Parathyroid adenoma (tissue), 2 donors: ENCODE results near the gene OBSCN.

Source experiments
- H2AFZ ChIP-seq: fragments of 300-600 bp; sonication (generic); one replicate; pipeline ENCODE4 v1.7.0; 2017; ENCODE audit warnings: antibody characterized with exemption, mild to moderate bottlenecking
- H3K27ac ChIP-seq: fragments of 300-600 bp; sonication (generic); one replicate; pipeline ENCODE4 v1.7.0; 2017
- H3K27me3 ChIP-seq: fragments of 300-600 bp; sonication (generic); one replicate; pipeline ENCODE4 v1.7.0; 2017; ENCODE audit warnings: low read length; ENCODE audit not compliant: control insufficient read depth, insufficient read depth
- H3K36me3 ChIP-seq: fragments of 300-600 bp; sonication (generic); one replicate; pipeline ENCODE4 v1.7.0; 2017; ENCODE audit warnings: low read length; ENCODE audit not compliant: control insufficient read depth, insufficient read depth
- H3K4me1 ChIP-seq: fragments of 300-600 bp; sonication (generic); one replicate; pipeline ENCODE4 v1.7.0; 2017; ENCODE audit warnings: control low read depth
- H3K4me2 ChIP-seq: fragments of 300-600 bp; sonication (generic); one replicate; pipeline ENCODE4 v1.7.0; 2017; ENCODE audit warnings: low read length
- H3K4me3 ChIP-seq: fragments of 300-600 bp; sonication (generic); one replicate; pipeline ENCODE4 v1.7.0; 2017; ENCODE audit warnings: low read depth, low read length
- H3K79me2 ChIP-seq: fragments of 300-600 bp; sonication (generic); one replicate; pipeline ENCODE4 v1.7.0; 2017; ENCODE audit warnings: control low read depth
- H3K9ac ChIP-seq: fragments of 300-600 bp; sonication (generic); one replicate; pipeline ENCODE4 v1.7.0; 2017; ENCODE audit warnings: mild to moderate bottlenecking
- H3K9me3 ChIP-seq: fragments of 300-600 bp; sonication (generic); one replicate; pipeline ENCODE4 v1.7.0; 2017; ENCODE audit warnings: low read length; ENCODE audit not compliant: control insufficient read depth
- CTCF ChIP-seq: fragments of 300-600 bp; sonication (generic); IDR thresholded peaks from one replicate; pipeline ENCODE4 v1.7.0; 2017; ENCODE audit warnings: antibody characterized with exemption, mild to moderate bottlenecking
- donor health status: primary hyperparathyroidism.

The OBSCN gene

GRCh38 chr1:228341814-228342626 lies 134.2 kb downstream of the OBSCN start:
- H2AFZ ChIP-seq, result no peak overlapping the region
- no peak overlapping the region for H3K4me2 ChIP-seq
- H3K4me3 ChIP-seq, result no peak overlapping the region
- H3K4me1 ChIP-seq, result no peaks in the 10 kb centered on the region
- no peak overlapping the region for H3K9ac ChIP-seq
- no peak for TF ChIP-seq CTCF
- no peaks in the 10 kb centered on the region for H3K9me3 ChIP-seq
- no peak overlapping the region for H3K27ac ChIP-seq
- H3K36me3 ChIP-seq, result no peaks in the 10 kb centered on the region
- H3K27me3 ChIP-seq, result no peaks in the 10 kb centered on the region
- no peaks in the 10 kb centered on the region for H3K79me2 ChIP-seq

- Histone ChIP-seq H3K9ac (no peak overlapping the region), H3K36me3 (no peaks in the 10 kb centered on the region), H3K27me3 (no peaks in the 10 kb centered on the region), H3K9me3 (no peaks in the 10 kb centered on the region), H3K4me1 (no peaks in the 10 kb centered on the region), H2AFZ (no peak overlapping the region), H3K4me3 (no peak overlapping the region), H3K4me2 (no peak overlapping the region), H3K27ac (no peak overlapping the region), H3K79me2 (no peaks in the 10 kb centered on the region)
- TF ChIP-seq CTCF, result no peak
Measured at GRCh38 chr1:228342627-228343190, 134.9 kb downstream of the OBSCN start.

- no peak overlapping the region for H3K27ac ChIP-seq
- no peak overlapping the region for H3K9ac ChIP-seq
- no peaks in the 10 kb centered on the region for H3K4me1 ChIP-seq
- no peak for TF ChIP-seq CTCF
- no peaks in the 10 kb centered on the region for H3K79me2 ChIP-seq
- H3K9me3 ChIP-seq, result no peaks in the 10 kb centered on the region
- H3K4me3 ChIP-seq, result no peak overlapping the region
- no peak overlapping the region for H2AFZ ChIP-seq
- H3K4me2 ChIP-seq, result no peak overlapping the region
- no peaks in the 10 kb centered on the region for H3K27me3 ChIP-seq
- no peaks in the 10 kb centered on the region for H3K36me3 ChIP-seq
Measured at GRCh38 chr1:228343191-228343661, 135.4 kb downstream of the OBSCN start.

GRCh38 chr1:228344631-228345072 lies 136.8 kb downstream of the OBSCN start:
- Histone ChIP-seq H3K27me3 (no peaks in the 10 kb centered on the region), H3K27ac (no peak overlapping the region), H2AFZ (no peak overlapping the region), H3K79me2 (no peaks in the 10 kb centered on the region), H3K9me3 (no peaks in the 10 kb centered on the region), H3K4me2 (no peak overlapping the region), H3K4me1 (no peaks in the 10 kb centered on the region), H3K4me3 (no peak overlapping the region), H3K36me3 (no peaks in the 10 kb centered on the region), H3K9ac (no peak overlapping the region)
- TF ChIP-seq CTCF, result no peak
